HEK293T (cell line): ENCODE data around the gene GABRA6.

ENCODE experiments used
- ARNT ChIP-seq: fragments of 450-650 bp; IDR thresholded peaks from 2 replicates; pipeline ENCODE4 v1.6.1; 2017; ENCODE audit warnings: mild to moderate bottlenecking
- BHLHE40 ChIP-seq: fragments of 450-650 bp; IDR thresholded peaks from 2 replicates; pipeline ENCODE4 v1.6.1; 2016; ENCODE audit warnings: mild to moderate bottlenecking, moderate library complexity, borderline replicate concordance
- CTBP1 ChIP-seq: fragments of 450-650 bp; IDR thresholded peaks from 2 replicates; pipeline ENCODE4 v1.6.1; 2016; ENCODE audit warnings: borderline replicate concordance
- FOXA1 ChIP-seq: fragments of 450-650 bp; IDR thresholded peaks from 2 replicates; pipeline ENCODE4 v1.6.1; 2016; ENCODE audit warnings: mild to moderate bottlenecking
- FOXK2 ChIP-seq: fragments of 450-650 bp; IDR thresholded peaks from 2 replicates; pipeline ENCODE4 v1.6.1; 2016; ENCODE audit warnings: mild to moderate bottlenecking
- FOXM1 ChIP-seq: fragments of 450-650 bp; IDR thresholded peaks from 2 replicates; pipeline ENCODE4 v1.6.1; 2017; ENCODE audit warnings: mild to moderate bottlenecking, borderline replicate concordance
- HDGF ChIP-seq: fragments of 450-650 bp; IDR thresholded peaks from 2 replicates; pipeline ENCODE4 v1.6.1; 2017; ENCODE audit warnings: antibody characterized with exemption, borderline replicate concordance
- L3MBTL2 ChIP-seq: fragments of 450-650 bp; conservative IDR thresholded peaks from 2 replicates; pipeline ENCODE4 v1.6.1; 2016; ENCODE audit warnings: mild to moderate bottlenecking
- PKNOX1 ChIP-seq: fragments of 450-650 bp; IDR thresholded peaks from 2 replicates; pipeline ENCODE4 v1.6.1; 2016
- SP1 ChIP-seq: fragments of 450-650 bp; IDR thresholded peaks from 2 replicates; pipeline ENCODE4 v1.6.1; 2017
- TARDBP ChIP-seq: fragments of 450-650 bp; IDR thresholded peaks from 2 replicates; pipeline ENCODE4 v1.6.1; 2016

DNA sequence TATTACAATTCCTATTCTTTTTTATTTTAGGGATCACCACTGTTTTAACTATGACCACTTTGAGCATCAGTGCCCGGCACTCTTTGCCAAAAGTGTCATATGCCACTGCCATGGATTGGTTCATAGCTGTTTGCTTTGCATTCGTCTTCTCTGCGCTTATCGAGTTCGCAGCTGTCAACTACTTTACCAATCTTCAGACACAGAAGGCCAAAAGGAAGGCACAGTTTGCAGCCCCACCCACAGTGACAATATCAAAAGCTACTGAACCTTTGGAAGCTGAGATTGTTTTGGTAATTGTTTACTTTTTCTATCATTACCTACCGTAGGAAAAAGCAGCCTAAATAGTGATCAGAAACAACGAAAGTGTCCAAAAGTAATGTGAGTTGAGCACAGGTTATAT is 6.4 kb downstream of the GABRA6 start:
- no peak for TF ChIP-seq FOXA1
- no peak for TF ChIP-seq FOXM1
- TF ChIP-seq SP1, result no peak
- no peak for TF ChIP-seq CTBP1
- TF ChIP-seq TARDBP, result no peak
- TF ChIP-seq BHLHE40, result no peak
- no peak for TF ChIP-seq L3MBTL2
- no peak for TF ChIP-seq FOXK2
- no peak for TF ChIP-seq PKNOX1
- TF ChIP-seq ARNT, result no peak
- TF ChIP-seq HDGF, result no peak
